DOHH2 (cell line): ENCODE data around the gene BTBD6.
A peak's percentile ranks its signal among the peaks of the same experiment; 100 is the strongest.

Experiments
- H3F3A ChIP-seq: fragments of 200-600 bp; sonication (generic), shearing (Covaris generic); 2 replicates; pipeline ENCODE4 v1.6.0; 2016; ENCODE audit warnings: antibody characterized with exemption, mild to moderate bottlenecking; ENCODE audit not compliant: control insufficient read depth, insufficient read depth
- H3K27ac ChIP-seq: fragments of 200-600 bp; sonication (generic); 2 replicates; pipeline ENCODE4 v1.5.1; 2014; ENCODE audit warnings: low read depth, mild to moderate bottlenecking, low read length, moderate library complexity
- H3K27me3 ChIP-seq: fragments of 200-600 bp; sonication (generic); 2 replicates; pipeline ENCODE4 v1.6.1; 2014; ENCODE audit warnings: mild to moderate bottlenecking, low read length, mixed read lengths; ENCODE audit not compliant: control insufficient read depth
- H3K36me3 ChIP-seq: fragments of 200-600 bp; sonication (generic); 2 replicates; pipeline ENCODE4 v1.6.1; 2014; ENCODE audit warnings: mild to moderate bottlenecking, low read length, moderate library complexity, mixed read lengths; ENCODE audit not compliant: control insufficient read depth
- H3K4me1 ChIP-seq: fragments of 200-600 bp; sonication (generic); 2 replicates; pipeline ENCODE4 v1.6.1; 2014; ENCODE audit warnings: mild to moderate bottlenecking, low read length, mixed read lengths; ENCODE audit not compliant: control insufficient read depth
- H3K4me2 ChIP-seq: fragments of 200-600 bp; sonication (generic); 2 replicates; pipeline ENCODE4 v1.6.0; 2014; ENCODE audit warnings: mild to moderate bottlenecking, low read length, moderate library complexity
- H3K4me3 ChIP-seq: fragments of 200-600 bp; sonication (generic); 2 replicates; pipeline ENCODE4 v1.5.1; 2014; ENCODE audit warnings: mild to moderate bottlenecking, low read length, mixed read lengths
- H3K79me2 ChIP-seq: fragments of 200-600 bp; sonication (generic); 2 replicates; pipeline ENCODE4 v1.6.1; 2014; ENCODE audit warnings: mild to moderate bottlenecking, low read length, mixed read lengths; ENCODE audit not compliant: control insufficient read depth
- H3K9me2 ChIP-seq: fragments of 200-600 bp; sonication (generic); replicated peaks from 2 replicates; pipeline ENCODE4 v1.6.1; 2014; ENCODE audit warnings: mild to moderate bottlenecking, low read length, mixed read lengths; ENCODE audit not compliant: control insufficient read depth
- H3K9me3 ChIP-seq: fragments of 200-600 bp; sonication (generic); 2 replicates; pipeline ENCODE4 v1.6.1; 2014; ENCODE audit warnings: antibody characterized with exemption, low read length, mixed read lengths; ENCODE audit not compliant: control insufficient read depth, insufficient read depth
- H4K20me1 ChIP-seq: fragments of 200-600 bp; sonication (generic); 2 replicates; pipeline ENCODE4 v1.6.0; 2014; ENCODE audit warnings: low read depth, mild to moderate bottlenecking, antibody characterized with exemption, low read length, moderate library complexity; ENCODE audit not compliant: control insufficient read depth, insufficient read depth
- CTCF ChIP-seq: fragments of 200-600 bp; sonication (generic); IDR thresholded peaks from one replicate; pipeline ENCODE4 v1.5.1; 2014; ENCODE audit warnings: antibody characterized with exemption, mild to moderate bottlenecking, low read depth, low read length; ENCODE audit not compliant: poor library complexity, severe bottlenecking
- EZH2phosphoT487 ChIP-seq: fragments of 200-600 bp; sonication (generic); IDR thresholded peaks from 2 replicates; pipeline ENCODE4 v1.6.1; 2017; ENCODE audit warnings: borderline replicate concordance, mild to moderate bottlenecking, antibody characterized with exemption, low read length, moderate library complexity, mixed read lengths

Gene BTBD6

GRCh38 chr14:105247715-105248367 is 492 bp upstream of the BTBD6 start:
- peaks cover 6% of the 10 kb centered on the region; the same call in 1 of the 2 replicates for H3F3A ChIP-seq
- H3K9me3 ChIP-seq, result no peaks in the 10 kb centered on the region
- H3K27me3 ChIP-seq, result no peaks in the 10 kb centered on the region
- TF ChIP-seq EZH2phosphoT487 (no peak), CTCF (no peak)
- no peaks in the 10 kb centered on the region; the same call in 1 of the 2 replicates for H4K20me1 ChIP-seq
- peaks cover 35% of the 10 kb centered on the region for H3K79me2 ChIP-seq
- no peak overlapping the region for H3K27ac ChIP-seq
- peaks cover 25% of the 10 kb centered on the region for H3K36me3 ChIP-seq
- peaks cover 33% of the 10 kb centered on the region for H3K4me1 ChIP-seq
- no peaks in the 10 kb centered on the region for H3K9me2 ChIP-seq
- H3K4me2 ChIP-seq, result peak overlapping the region; percentile 66
- peak overlapping the region; percentile 78 for H3K4me3 ChIP-seq

GRCh38 chr14:105249182-105250007 is 1.1 kb downstream of the BTBD6 start:
- no peak for TF ChIP-seq CTCF
- TF ChIP-seq EZH2phosphoT487, result no peak
- no peak overlapping the region for H3K27ac ChIP-seq
- H3K27me3 ChIP-seq, result no peaks in the 10 kb centered on the region
- no peaks in the 10 kb centered on the region; the same call in 1 of the 2 replicates for H4K20me1 ChIP-seq
- H3K36me3 ChIP-seq, result peaks cover 25% of the 10 kb centered on the region
- H3K4me3 ChIP-seq, result peak overlapping the region; percentile 82
- H3K4me2 ChIP-seq, result peak overlapping the region; percentile 80
- peaks cover 33% of the 10 kb centered on the region for H3K4me1 ChIP-seq
- H3K9me3 ChIP-seq, result no peaks in the 10 kb centered on the region
- no peaks in the 10 kb centered on the region for H3K9me2 ChIP-seq
- peaks cover 6% of the 10 kb centered on the region; the same call in 1 of the 2 replicates for H3F3A ChIP-seq
- H3K79me2 ChIP-seq, result peaks cover 32% of the 10 kb centered on the region

- Histone ChIP-seq H3K4me3 (no peak overlapping the region), H3K4me1 (peaks cover 37% of the 10 kb centered on the region), H3K27me3 (no peaks in the 10 kb centered on the region), H3K27ac (no peak overlapping the region), H3K36me3 (peaks cover 25% of the 10 kb centered on the region), H3K4me2 (peak overlapping the region; percentile 80; the same call in 1 of the 2 replicates), H4K20me1 (no peaks in the 10 kb centered on the region; the same call in 1 of the 2 replicates), H3K9me3 (no peaks in the 10 kb centered on the region), H3K9me2 (no peaks in the 10 kb centered on the region), H3F3A (peaks cover 6% of the 10 kb centered on the region; the same call in 1 of the 2 replicates), H3K79me2 (peaks cover 29% of the 10 kb centered on the region)
- TF ChIP-seq EZH2phosphoT487 (no peak), CTCF (no peak)
Observed at GRCh38 chr14:105250008-105250366, 1.7 kb downstream of the BTBD6 start.
